HT1080 (cell line): ENCODE data around the gene CISH. TPM values are rescaled to one million over a fixed set of nuclear protein-coding genes. Genes with fewer than 3 reads are reported as not detected.

Source experiments
- DNase-seq: peaks from one replicate; pipeline ENCODE4 v3.0.0-alpha.2; 2015; ENCODE audit warnings: low read depth
- total RNA-seq: library from RNA; depleted of rRNA; stranded (reverse); fragments of >200 nt; shearing (Covaris generic); gene quantifications from 2 replicates; pipeline ENCODE4 v1.2.3, GENCODE V29; 2014

The CISH gene
- total RNA-seq, 1 experiment from 2014 or later, result 0.10 TPM

DNA sequence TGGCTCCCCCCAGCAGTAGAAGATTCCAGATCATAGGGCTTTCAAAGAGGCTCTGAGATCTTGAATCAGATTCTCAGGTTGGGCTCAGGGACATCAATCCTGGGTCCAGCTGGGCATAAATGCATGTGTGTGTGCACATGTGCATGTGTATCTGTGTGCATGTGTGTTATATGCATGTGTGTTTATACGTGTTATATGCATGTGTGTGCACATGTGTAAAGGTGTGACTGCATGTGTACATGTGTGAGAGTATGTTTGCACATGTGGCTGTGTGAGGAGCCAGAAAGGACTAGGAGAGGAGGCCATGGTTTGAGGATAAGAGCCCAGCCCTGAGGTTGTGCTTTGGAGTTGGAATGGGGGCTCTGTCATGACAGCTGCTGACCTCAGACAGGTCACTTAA is 3.6 kb upstream of the CISH start:
- DNase-seq, result no peak

DNA sequence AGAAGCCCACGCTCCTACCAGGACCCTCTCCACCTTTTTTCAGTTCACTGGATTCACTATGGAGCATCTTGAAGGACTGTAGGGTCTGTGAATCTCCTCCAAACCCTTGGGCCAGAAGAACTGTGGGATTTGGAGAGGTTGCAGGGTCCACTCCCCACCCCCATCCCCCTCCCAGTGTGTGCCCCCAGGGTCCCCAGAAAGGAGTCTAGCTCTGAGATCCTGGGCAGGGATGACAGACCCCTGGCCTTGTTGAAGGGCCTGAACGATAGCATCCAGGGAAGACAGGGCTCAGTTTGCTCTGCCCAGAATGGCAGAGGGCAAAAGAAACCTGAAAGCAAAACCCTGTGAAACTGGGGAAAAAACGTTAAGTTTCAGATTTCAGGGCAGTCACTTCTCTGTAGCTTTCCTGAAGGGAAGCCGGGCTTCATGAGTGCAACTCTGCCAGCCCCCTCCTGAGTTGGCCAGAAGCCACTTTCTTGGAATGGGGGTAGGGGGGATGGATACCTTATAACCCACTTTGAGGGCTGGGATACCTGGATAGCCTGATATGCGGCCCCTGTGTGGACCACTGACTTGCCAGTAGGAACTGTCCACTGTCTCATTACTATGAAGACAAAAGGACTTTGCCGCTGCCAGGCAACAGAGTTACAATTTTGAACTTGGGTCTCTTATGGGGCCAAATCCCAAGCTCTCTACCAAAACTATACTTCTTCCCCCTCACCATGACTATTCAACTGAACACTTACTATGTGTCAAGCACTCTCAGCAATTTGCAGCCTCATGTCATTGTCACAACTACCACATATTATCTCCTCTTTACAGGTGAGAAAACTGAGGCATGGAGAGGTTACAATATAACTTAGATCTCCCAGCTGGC is 1.6 kb upstream of the CISH start:
- DNase-seq, result no peak

DNA sequence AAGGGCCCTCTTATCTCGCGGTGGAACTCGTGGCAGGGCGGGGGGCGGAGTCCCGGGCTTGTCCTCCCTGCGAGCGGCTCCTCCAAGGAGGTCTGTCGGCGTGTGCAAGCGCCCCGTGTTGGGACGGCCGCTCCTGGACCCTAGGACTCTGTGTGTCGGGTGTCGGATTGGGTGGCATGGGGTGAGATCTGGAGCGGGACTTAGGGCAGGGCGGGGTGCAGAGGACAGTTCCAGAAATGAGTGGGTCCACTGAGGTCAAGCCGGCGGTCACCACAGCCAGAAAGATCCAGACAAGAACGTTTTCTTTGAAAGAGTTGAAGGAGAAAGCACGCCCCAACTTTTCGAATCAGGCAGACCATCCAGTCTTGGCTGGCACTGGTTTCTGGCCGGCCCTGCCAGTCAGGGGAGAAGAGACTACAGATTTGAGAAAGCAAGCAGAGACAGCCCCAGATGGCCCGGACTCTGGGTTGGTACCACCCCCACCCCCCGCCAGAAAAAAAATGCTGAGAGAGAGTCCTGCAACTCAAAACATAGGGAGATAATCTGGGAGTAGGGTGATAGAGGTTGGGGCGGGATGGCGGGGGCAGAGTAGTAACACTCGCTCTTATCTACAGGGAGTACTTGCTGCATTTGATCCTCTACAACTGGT is 784 bp upstream of the CISH start:
- no peak for DNase-seq

DNA sequence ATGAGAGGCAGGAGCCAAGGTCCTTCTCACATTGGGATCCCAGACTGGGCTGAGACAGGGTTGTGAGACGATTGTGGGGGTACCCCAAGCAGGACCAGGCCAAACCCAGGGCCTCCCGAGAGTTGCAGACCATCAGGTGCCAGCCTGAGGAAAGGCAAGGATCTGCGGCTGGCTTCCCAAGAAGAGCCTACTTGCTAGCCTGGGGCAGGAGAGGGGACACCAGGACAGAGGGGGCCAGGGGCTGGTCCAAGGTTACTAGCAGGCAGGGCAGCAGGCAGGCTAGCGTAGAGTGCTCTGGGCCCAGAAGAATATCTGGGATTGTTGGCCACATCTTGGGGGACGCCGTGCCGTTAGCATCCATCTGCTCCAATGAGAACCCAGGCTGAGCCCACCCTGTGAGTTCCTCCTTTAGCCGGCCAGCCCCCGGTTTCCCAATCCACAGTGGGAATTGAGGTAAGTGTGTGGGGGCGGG is 546 bp downstream of the CISH start:
- DNase-seq, result no peak

DNA sequence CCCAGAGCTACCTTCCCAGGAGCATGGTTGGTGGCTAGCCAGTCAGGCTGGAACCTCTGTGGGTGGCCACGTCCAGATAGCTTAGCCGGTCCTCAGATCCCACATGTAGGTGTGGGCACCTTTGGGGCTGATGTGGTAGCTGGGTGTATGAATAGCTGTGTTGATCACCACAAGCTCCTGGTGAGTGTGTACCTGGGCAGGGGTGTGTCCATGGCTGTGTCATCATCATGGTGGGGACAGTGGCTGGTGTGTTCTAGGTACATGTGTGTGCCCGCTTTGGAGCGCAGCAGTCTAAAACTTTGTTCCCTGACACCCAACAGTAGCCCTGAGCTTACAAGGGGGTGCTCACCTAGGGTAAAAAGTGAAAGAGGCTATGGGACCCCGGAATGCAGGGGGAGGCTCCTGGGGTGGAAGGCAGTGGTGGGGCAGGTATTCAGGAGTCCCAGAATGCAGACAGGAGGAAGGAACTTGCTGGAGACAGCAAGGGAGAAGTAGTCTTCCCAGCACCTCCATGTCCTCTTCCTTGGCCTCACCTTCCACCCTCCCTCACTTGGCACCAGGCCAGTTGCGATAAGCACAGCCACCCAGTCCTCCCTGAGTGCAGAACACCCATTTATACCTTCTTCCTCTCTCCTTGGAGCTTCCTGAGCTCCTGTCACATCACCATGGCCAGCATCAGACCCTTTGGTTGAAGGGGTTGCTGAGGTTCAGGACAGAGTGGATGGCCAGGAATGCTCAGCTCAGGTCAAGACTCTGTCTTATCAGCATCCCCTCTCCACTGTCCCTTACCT is 1.2 kb downstream of the CISH start:
- no peak for DNase-seq

DNA sequence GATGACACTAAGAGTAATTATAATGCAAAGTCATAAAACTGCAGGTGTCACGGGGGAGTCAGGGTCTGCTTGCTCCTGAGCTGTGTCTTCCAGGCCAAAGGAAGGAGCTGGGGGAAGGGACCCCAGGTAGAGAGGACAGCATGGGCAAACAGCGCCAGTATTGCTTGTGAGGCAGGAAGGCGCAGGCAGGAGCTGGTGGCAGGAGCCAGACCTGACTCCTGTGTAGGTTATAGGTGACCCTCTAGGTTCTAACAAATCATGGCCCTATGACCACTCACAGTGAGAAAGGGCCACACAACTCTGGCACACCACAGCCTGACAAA is 1.9 kb downstream of the CISH start:
- DNase-seq, result no peak

DNA sequence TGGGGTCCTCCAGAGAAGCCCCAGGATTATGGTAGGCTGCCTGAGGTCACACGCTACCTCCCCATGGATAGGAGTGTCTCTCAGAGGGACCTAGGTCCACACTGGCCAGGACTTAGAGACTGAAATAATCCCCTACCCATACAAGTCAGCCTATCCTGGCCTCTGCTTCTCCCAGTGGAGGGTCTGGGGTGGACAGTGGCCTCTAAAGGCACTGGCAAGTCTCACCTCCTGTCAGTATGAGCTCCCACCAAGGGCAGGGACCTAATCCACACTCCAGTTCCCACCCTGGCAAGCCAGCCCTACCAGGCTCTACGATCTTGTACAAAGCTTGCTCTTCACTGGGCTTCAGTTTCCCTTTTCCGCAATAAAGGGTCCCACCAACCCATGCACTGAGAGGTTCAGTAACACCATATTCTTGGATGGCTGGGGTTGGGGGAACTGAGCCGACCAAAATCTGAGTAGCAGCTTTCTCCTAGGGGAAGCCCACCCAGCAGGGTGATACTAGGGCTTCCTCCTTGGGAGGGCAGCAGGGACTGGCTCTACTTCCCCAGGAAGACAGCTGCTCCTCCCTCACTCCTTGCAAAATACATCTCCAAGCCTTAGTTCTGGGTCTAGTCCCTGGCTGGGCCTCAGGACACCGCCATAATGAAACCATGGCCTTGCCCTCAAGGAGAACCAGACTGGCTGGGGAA is 2.4 kb downstream of the CISH start:
- DNase-seq, result no peak

DNA sequence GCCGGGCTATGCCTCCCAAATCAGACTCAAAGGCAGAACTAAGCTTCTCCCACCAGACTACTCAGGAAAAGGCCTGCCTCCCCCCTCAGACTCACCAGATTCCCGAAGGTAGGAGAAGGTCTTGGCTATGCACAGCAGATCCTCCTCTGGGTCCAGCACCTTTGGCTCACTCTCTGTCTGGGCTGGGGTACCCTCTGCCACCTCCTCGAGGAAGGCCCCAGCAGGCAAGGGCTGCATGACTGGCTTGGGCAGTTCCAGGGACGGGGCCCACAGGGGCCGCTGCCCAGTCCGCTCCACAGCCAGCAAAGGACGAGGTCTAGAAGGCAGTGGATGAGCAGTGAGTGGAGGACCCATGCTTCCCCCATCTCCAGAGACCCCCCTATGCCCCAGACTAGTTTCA is 3.3 kb downstream of the CISH start:
- DNase-seq, result no peak

DNA sequence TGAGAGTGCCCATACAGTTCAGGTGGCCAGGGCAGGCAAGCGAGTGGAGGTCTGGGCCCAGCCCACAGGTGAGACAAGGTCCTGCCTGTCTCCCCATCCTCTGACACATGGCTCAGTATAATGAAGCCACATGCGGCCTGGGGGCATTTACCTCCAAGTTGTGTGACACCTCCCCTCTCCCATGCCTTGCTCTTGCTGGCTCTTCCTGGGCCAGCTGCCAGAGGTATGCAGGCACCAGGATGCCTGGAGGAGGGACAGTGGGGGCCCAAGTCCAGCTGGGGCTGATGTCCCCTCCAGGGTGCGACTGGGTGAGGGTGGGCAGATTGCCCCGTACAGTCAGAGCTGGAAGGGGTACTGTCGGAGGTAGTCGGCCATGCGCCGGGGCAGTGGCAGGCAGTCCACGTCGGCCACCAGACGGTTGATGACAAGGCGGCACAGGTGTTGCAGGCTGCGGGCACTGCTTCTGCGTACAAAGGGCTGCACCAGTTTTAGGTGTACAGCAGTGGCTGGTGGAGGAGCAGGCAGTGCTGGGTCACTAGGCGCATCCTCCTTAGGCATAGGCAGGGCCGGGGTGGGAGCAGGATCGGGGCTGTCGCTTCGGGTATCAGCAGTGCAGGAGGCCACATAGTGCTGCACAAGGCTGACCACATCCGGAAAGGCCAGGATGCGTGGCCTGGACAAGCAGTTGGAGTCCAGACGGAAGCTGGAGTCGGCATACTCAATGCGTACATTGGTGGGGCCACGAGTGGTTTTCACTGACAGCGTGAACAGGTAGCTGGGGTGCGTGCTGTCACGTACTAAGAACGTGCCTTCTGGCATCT is 4.1 kb downstream of the CISH start:
- no peak for DNase-seq

DNA sequence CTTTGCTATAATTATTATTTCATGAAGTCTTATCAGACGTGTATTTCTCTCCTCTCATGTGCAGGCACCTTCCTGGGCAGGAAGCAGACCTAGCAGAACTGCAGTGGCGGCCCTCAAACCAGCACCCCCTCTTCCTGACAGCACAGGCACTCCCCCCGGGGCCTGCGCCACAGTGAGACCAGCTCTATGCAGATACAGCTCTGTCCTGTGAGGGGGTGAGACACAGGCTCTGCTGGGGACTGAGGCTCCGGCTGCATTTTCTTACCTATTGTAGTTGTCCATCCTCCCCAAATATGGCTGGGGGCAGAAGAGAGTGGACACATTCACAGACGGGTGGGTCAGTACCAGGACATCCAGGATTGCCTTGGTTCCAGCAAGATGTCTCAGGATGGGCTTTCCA is 5.0 kb downstream of the CISH start:
- no peak for DNase-seq

DNA sequence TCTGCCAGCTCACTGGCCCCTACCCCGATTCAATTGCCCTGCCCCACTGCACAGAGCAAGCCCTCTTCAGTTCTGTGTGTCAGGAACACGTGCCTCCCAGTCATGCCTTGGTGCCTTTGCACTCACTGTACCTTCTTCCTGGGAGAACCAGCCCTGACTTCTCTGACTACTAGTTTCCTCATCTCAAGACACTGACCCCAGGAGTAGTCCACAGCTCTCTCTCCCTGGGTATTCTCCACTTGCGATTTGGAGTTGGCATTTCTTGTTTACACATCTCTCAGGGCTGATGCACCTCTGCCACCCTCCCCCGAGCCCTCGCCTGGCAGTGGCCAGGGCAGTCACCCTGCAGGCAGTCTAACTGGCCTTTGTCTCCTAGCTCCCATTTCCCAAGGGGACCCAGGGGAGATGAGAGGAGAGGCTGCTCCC is 5.7 kb downstream of the CISH start:
- no peak for DNase-seq

DNA sequence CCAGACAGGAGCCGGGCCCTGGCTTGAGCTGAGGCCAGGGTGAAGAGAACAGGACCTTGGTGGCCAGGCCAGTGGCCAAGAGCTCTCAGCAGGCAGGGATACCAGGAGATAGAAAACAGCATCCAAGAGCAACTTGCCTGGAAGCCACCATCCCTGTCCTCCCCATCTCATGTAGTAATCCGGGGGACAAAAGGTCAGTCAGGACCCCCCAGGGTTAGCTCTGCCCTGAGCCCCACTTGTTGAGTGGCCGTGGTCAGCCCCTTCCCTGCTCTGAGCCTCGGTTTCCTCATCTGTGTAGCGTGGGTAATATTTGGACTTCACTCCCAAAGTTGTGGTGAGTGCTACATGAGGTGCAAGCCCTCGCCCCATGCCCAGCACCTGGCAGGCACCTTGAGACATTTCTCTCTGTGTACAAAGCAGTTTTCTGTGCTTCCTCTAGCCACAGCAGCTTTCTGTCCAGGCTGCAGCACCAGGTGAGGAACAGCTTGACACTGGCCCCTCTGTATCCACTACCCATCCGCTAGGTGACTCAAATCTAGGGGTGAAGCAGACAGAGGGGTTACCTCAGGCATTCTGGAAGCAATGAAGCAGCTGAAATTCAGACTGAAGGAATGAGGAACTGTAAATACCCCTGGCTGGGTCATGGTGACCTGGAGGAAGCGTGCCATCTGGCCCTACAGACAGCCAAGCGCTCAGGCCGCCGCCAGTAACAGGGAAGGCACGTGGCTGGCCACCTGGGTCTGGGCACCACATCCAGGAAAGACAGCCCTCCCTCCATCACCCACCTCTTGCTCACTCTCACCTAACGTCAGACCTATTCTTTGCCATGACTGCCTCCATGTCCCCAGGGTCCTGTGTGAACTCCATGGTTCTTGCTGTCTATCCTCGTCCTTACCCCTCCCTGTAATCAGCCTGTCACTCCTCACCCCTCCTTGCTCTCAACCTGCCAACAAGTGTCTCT is 6.7 kb downstream of the CISH start:
- no peak for DNase-seq

DNA sequence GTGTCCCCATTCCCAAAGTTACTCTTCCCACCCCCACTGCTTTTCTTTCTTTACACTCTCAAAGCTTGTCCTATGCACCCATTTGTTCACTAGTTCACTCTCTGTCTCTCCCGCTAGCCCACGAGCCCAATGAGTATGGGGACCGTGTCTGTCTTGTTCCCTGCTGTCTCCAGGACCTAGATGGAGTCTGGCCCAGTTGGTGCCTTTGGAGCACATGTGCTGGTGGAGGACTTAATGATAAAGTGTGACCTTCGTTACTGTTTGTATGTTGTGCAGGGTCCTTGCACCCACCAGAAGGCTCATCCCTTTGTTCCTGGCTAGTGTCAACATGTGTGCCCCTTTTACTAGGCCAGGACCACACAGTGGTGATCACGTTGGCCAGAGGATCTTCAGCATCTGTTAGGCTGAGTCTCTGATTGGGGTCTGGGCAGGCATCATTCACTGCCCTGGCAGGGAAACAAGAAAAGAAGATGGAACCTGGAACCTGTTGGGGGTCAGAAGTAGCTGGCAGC is 7.4 kb downstream of the CISH start:
- no peak for DNase-seq

DNA sequence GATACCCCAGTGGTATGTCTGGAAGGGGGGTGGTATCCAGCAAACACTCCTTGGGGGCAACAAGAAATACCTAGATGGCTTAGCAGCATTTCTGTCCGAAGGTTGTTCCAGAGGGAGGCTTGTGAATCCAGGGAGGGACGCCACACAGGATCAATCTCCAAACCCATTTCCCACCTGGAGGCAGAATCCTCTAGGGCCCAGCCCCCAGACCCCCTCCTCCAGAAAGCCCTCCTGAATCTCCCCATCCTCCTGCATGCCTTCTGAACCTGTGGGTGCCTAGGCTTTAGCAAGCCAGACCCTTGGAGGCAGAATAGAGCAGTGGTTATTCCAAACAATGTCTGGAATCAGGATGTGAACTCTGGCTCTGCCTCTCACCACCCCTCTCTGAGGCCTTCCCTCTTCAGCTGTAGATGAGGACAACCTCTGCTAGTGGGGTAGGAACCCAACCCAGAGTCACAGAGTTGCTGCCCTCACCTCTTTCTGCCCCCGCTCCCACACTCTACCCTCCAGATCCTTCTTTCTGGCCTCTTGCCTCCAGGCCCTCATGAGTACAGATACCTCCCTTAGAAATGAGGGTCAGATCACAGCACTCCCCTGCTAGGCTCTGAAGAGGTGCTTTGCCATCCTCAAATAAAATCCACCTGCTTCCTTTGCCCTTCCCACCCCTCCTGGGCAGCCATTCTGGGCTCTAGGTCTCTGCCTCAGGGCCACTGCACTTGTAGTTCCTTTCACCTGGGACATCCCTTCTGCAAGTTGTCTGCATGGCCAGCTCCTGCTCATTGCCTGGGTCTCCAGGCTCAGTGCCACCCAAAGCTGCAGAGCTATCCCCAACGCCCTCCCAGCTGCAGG is 8.1 kb downstream of the CISH start:
- DNase-seq, result no peak

DNA sequence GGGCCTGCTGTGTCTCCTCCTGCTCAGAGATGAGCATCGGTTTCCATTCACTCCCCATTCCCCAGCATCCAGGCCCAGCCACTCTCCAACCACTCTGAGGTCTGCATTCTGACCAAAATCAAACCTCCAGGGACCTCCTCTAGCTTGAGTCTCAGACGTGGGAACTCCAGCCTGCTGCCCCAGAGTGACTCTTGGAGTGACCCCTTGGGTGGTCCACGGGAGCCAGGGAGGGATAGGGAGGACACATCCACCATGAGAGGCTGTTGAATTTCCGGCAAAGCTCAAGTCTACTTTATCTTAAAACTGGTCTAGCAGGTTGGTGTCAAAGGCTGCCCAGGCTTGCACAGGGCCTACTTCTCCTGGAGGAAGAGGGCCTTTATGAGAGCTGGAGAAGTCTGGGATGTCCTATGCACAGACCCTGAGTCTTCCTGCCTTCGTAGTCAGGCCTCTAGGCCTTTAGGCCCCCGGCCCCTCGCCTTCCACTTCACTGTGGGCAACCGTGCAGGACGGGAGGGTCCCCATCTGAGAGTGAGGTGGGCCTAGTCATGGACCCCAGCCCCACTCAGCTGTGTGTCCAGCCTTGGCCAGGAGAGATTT is 8.9 kb downstream of the CISH start:
- DNase-seq, result no peak

DNA sequence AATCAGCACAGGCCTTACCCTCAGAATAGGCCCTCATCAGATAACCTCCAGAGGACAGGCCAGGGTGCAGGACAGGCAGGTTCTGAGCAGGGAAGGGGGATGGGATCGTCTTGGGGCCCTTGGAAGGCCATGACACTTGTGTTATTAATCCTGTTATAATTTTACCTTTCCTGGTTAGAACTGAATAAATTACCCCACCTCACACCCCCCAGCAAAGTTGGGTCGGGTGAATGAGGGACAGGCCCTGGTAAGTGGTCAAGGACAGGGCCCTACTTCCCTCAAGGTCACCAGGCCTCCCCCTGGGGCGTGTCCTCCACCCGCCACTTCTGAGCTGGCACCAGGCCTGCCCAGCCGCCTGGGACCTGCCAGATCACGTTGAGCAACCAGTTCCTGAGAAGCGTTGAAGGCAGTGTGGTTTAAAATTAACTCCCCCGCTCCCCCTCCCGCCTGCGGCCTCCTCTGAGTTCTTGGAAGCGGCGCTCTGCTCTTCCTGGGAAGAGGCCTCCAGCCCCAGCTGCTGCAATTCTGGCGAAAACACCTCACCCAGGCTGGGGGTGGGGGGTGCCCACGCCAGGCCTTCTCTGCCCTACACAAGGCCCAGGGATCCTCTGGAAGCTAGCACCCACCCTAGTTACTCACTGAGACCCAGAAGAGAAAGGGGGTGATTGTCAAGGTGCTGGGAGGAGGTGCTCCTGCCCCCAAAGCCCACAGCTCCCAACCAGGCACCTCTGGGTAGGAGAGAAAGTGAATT is 10.6 kb downstream of the CISH start:
- peak; percentile 93 for DNase-seq

DNA sequence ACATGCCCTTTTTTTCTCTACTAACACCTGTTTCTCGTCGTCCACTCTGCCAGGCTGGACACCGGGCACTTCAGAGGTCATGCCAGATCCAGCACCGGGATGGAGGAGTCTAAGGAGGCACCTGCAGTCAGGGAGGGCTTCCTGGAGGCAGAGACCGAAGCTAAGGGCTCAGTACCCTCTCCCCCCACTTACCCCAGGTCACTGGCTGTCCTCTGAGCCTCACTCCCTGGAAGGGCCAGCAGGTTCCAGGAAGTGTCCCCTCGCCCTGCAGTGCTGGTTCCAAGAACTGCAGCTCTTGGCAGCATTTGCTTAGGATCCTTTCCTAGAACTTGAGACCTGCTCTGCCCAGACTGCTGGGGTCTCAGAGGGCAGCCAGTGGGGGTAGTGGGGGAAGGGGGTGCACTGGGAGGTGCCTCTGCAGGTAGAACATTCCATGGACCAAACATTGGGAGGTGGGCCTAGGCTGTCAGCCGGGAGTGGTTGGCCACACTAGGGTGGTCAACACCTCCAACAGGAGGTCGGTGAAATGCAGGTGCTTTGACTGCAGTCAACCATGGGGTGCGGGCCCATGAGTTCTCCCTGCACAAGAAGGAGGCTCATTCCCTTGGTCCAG is 11.3 kb downstream of the CISH start:
- DNase-seq, result no peak
